Astrocyte of the cerebellum (primary cell): Measurements from ENCODE around the gene TMEM140.
"Not testable (repeated sequence)": the region's sequence is repeated elsewhere in the genome, so short reads cannot be mapped to it uniquely, and the experiment has no call there.

ENCODE experiments used
- DNase-seq: peaks from one replicate; pipeline ENCODE4 v3.0.0-alpha.2; 2011; ENCODE audit warnings: low read depth
- H3K4me3 ChIP-seq: 2 replicates; pipeline ENCODE4 v1.5.1; 2011; ENCODE audit warnings: mild to moderate bottlenecking, low read depth, low read length, moderate library complexity
- in situ Hi-C: cut with HindIII; loops from 2 replicates; pipeline ENCODE4 v1.10.0; 2017; ENCODE audit warnings: low sequenced_read_pairs
- TF ChIP-seq, protein P1 (sequence below): IDR thresholded peaks from 2 replicates; pipeline ENCODE4 v1.5.1; 2012; ENCODE audit warnings: low read length, low read depth, moderate library complexity, mild to moderate bottlenecking; ENCODE audit errors: missing control alignments

Gene TMEM140

DNA sequence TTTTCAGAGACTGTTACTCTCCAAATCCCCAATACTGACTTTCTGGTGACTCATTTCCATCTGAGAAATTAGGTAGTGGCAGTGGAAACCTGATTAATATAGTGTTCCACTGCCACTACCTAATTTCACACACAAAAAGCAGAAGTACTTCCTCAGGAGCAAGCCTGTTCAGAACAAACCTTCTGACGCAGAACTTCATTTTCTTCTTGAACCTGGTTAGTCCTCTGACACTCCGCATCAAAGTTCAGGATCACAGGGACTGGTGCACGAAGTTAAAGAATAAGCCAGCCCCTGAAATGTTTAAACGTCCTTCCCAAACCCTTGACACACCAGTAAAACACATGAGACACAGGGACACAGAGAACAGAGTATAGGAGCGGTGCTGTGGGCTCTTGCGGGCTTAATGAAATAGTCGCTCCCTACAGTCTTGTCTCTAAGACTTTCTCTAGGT, 59.1 kb downstream of the TMEM140 start:
- TF ChIP-seq, protein P1, sequence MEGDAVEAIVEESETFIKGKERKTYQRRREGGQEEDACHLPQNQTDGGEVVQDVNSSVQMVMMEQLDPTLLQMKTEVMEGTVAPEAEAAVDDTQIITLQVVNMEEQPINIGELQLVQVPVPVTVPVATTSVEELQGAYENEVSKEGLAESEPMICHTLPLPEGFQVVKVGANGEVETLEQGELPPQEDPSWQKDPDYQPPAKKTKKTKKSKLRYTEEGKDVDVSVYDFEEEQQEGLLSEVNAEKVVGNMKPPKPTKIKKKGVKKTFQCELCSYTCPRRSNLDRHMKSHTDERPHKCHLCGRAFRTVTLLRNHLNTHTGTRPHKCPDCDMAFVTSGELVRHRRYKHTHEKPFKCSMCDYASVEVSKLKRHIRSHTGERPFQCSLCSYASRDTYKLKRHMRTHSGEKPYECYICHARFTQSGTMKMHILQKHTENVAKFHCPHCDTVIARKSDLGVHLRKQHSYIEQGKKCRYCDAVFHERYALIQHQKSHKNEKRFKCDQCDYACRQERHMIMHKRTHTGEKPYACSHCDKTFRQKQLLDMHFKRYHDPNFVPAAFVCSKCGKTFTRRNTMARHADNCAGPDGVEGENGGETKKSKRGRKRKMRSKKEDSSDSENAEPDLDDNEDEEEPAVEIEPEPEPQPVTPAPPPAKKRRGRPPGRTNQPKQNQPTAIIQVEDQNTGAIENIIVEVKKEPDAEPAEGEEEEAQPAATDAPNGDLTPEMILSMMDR = no peak
- no peak overlapping the region for H3K4me3 ChIP-seq
- no peak for DNase-seq
- in situ Hi-C loops = no loop called here

DNA sequence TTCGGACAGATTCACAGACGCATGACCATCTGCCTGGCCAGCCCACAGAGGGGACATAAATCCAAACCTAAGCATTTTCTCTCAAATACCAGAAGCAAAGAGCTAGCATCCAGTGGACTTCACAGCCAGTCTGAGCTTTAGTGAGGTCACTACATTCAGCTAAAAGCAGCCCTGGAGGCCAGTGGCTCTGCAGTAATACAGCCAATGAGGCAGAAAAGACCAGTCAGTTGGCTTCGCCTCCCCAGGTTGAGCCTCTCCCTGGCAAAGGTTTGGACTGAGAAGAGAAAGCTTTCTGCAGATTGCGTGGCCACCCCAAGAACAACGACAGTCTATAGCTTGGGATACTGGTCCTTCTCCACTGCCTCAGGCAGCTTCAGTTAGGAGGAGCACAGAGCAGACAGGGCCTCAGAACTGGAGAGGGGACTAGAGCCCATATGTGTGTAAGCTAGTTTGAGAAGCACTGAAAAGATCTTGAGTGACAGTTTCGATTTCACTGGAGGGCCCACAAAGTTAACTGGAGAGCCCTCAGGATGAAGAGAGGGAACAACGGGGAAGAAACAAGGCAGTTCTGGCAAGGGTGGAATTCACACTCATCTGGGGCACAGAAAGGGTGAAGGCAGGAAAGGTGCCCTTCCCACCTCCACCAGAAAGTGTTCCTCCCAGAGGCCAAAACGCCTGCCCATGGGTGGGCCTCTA, 59.7 kb downstream of the TMEM140 start:
- in situ Hi-C loops = no loop called here
- TF ChIP-seq, protein P1 = no peak
- no peak for DNase-seq
- H3K4me3 ChIP-seq = no peak overlapping the region

DNA sequence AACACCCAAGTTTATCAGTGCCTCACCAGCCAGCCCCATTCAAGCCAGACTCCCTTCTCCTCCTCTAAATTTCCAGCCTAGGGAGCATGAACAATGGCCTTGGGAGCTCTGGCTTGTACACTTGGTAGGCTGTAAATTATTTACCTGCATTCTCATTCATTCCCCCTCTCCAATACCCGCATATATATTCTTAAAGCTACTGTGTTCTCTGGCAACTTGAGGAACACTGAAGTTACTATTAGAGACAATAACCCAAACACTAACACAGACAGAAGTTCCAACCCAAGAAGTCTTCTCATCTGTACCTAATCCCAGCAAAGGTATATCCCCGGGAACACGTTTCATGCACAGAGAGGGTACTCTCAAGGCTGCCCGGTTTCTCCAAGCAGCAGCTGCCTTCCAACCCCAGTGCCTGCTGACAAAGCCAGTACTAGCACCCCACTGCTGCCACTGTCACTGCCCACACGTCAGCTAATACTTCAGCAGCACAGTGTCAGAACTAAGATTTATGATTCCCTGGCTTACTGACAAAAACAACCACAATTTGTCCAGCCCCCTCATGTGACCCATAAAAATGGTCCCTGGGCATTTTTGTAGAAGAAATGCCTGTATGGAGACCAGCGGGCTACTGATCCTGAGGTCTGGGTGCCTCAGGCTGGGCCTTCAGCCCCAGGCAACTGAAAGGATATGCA, 60.4 kb downstream of the TMEM140 start:
- in situ Hi-C loops = no loop called here
- TF ChIP-seq, protein P1 = no peak
- no peak overlapping the region for H3K4me3 ChIP-seq
- DNase-seq = no peak

DNA sequence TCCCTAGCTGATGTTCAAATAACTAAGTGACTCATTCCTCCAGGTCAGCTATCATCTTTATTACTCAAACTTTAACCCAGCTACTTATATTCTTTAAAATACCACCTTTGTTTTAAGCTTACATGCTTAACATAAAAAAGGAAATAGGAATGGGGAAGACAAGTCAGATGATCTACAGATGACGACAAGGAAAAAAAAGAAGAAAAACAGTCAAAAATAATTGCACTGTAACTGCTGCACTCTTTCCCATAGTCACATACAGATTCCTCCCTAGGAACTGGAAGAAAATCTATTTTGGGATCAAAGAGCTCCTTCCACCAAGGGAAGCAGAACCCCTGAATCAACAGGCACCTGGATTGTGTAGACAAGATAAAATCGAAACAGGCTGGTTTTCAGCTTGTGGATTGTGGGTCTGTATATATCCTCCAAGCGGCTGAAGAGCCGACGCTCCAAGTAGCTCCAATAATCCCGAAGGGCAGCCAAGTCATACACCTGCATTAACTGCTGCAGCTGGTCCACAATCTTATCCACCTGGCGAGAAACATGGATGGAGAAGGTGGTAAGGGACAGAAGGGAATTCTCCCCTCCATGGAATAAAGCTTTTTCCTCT, 61.5 kb downstream of the TMEM140 start:
- in situ Hi-C loops = no loop called here
- no peak for DNase-seq
- TF ChIP-seq, protein P1 = no peak
- H3K4me3 ChIP-seq = no peak overlapping the region

DNA sequence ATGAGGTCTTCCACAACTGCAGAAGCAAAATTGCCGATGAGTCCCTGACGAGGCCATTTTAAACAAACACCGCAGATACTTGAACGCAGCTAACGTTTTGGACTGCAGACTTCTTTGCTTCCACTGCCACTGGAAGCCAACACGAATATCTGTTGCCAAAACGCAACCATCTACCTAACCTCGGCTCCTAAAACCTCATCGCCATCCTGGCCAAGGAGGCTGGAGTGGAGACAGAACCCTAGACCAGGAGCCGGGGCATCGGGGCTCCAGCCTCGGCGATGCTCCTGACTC, 63.0 kb downstream of the TMEM140 start:
- in situ Hi-C loops = no loop called here
- DNase-seq = no peak
- TF ChIP-seq, protein P1 = no peak
- peak overlapping the region; percentile 83 for H3K4me3 ChIP-seq

DNA sequence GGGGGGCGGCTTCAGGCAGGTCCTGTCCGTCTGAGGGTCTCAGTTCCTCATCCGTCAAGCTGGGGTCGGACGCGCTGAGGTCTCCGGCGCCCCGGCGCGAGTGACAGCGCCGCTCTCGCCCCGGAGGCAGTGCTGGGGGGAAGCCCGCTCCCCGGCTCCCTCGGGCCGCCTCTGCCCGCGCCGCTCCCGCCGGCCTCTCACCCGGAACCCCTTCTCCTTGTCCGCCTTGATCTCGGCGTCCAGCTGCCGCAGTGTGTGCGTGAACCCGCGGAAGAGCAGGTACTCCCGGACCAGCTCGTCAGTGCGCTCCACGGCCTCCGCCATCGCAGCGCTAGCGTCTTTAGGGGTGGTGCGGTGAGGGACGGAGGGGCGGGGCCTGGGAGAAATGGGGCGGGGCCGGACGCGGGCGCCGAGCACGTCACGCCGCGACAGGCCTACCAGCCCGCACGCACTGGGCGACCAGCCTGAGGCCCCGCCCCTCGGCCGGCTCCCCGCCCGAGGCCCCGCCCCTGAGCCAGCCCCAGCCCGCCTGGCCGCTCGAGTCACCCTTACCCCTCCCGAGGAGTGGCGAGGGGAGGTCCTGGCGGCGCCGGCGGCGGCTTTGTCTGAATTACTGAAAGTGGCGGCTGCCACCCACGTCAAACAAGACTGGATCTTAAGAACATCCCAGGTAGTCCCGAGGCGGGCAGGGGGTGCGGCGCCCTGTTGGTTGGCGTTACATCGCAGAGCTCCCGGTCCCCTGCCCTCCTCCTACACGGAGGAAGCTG, 63.5 kb downstream of the TMEM140 start, which contains the start of gene WDR91:
WDR91 (minus strand) TSS at position 348 of the 767 bp plus-strand sequence; CDS start at position 324, 24 bp downstream.
- TF ChIP-seq, protein P1 = no peak
- in situ Hi-C loops = no loop called here
- peak; percentile 72 for DNase-seq
- peak within 1 kb of the TSS; percentile 83 for H3K4me3 ChIP-seq

DNA sequence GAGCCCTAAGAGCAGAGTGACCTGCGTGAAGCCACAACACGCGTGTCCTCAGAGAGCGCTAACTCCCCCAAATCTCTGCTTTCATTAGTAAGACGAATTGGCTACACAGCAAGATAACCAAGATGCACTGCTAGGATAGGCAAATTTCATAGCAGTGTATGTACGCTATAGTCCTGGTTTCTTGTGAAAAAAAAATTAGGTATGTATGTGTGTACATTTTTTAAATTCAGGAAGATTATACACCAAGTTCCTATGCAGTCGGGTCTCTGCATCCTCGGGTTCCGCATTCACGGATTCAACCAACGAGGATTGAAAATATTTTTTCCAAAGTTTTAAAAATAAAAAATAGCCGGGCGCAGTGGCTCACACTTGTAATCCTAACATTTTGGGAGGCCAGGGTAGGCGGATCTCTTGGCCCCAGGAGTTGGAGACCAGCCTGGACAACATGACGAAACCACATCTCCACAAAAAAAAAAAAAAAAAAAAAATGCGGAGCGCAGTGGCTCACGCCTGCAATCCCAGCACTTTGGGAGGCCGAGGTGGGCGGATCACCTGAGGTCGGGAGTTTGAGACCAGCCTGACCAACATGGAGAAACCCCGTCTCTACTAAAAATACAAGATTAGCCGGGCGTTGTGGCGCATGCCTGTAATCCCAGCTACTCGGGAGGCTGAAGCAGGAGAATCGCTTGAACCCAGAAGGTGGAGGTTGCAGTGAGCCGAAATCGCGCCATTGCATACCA, 64.2 kb downstream of the TMEM140 start:
- DNase-seq, in situ Hi-C loops: not testable (repeated sequence)
- H3K4me3 ChIP-seq = peak overlapping the region; percentile 83
